Small intestine (tissue), 7 donors: ENCODE results near the gene COL27A1. TPM values are rescaled to one million over a fixed set of nuclear protein-coding genes. Genes with fewer than 3 reads are reported as not detected.

Source experiments
- DNase-seq, 2 donors: peaks; one replicate each; pipeline versions ENCODE4 v3.0.0 to v3.0.0-alpha.2; 2013
- FAIRE-seq: peaks from 2 replicates; lab custom pipeline; 2012; peaks lifted over from hg19 to GRCh38; lab: Jason Lieb, UNC
- H3K27ac ChIP-seq, 3 donors: one replicate each; pipeline ENCODE4 v1.5.1; 2013; ENCODE audit warnings: low read length in 2 of 3, mild to moderate bottlenecking in 2 of 3, control low read depth in 1 of 3, inconsistent platforms in 1 of 3, low read depth in 1 of 3, moderate library complexity in 1 of 3
- H3K27me3 ChIP-seq, 3 donors: one replicate each; pipeline ENCODE4 v1.6.1; 2013; ENCODE audit warnings: low read length in 3 of 3, inconsistent platforms in 1 of 3; ENCODE audit not compliant: control insufficient read depth in 3 of 3, insufficient read depth in 3 of 3
- H3K36me3 ChIP-seq, 3 donors: one replicate each; pipeline ENCODE4 v1.6.1; 2013; ENCODE audit warnings: low read length in 3 of 3, inconsistent platforms in 1 of 3, low read depth in 1 of 3, mild to moderate bottlenecking in 1 of 3, moderate library complexity in 1 of 3; ENCODE audit not compliant: control insufficient read depth in 3 of 3, insufficient read depth in 2 of 3
- H3K4me1 ChIP-seq, 3 donors: one replicate each; pipeline ENCODE4 v1.6.1; 2013; ENCODE audit warnings: low read length in 2 of 3, inconsistent platforms in 1 of 3, low read depth in 1 of 3, mild to moderate bottlenecking in 1 of 3, moderate library complexity in 1 of 3; ENCODE audit not compliant: control insufficient read depth in 3 of 3, insufficient read depth in 2 of 3
- H3K4me3 ChIP-seq, 3 donors: one replicate each; pipeline ENCODE4 v1.5.1; 2013; ENCODE audit warnings: low read length in 3 of 3, control low read depth in 1 of 3, inconsistent platforms in 1 of 3, low read depth in 1 of 3, mild to moderate bottlenecking in 1 of 3, moderate library complexity in 1 of 3
- H3K9me3 ChIP-seq, 2 donors: one replicate each; pipeline ENCODE4 v1.6.1; 2013; ENCODE audit warnings: low read depth in 1 of 2, low read length in 1 of 2; ENCODE audit not compliant: control insufficient read depth in 2 of 2, insufficient read depth in 1 of 2
- WGBS, 3 donors: extraction: QIAGEN DNeasy Blood & Tissue Kit; methylation state at CpG; one replicate each; pipeline ENCODE4 v1.1.7; 2013; 5-methylcytosine and 5-hydroxymethylcytosine counted together
- polyA plus RNA-seq, 4 donors: library from polyadenylated mRNA; stranded (reverse) in 3 of 4; unstranded in 1 of 4; fragments of 200-250 nt in 3 of 4; fragments of 120-200 nt in 1 of 4; gene quantifications; one replicate each; pipeline versions ENCODE4 v1.2.1 to v1.2.3, GENCODE V29; 2013
- donor health status: healthy with polysubstance abuse.
- donor health status: control.
- donor health status: control.
- donor health status: Bipolar disorder and iron deficiency.
- donor health status: healthy.

COL27A1 gene
- polyA plus RNA-seq, 4 donors: 0.45 to 123 (median 1.8) TPM

DNA sequence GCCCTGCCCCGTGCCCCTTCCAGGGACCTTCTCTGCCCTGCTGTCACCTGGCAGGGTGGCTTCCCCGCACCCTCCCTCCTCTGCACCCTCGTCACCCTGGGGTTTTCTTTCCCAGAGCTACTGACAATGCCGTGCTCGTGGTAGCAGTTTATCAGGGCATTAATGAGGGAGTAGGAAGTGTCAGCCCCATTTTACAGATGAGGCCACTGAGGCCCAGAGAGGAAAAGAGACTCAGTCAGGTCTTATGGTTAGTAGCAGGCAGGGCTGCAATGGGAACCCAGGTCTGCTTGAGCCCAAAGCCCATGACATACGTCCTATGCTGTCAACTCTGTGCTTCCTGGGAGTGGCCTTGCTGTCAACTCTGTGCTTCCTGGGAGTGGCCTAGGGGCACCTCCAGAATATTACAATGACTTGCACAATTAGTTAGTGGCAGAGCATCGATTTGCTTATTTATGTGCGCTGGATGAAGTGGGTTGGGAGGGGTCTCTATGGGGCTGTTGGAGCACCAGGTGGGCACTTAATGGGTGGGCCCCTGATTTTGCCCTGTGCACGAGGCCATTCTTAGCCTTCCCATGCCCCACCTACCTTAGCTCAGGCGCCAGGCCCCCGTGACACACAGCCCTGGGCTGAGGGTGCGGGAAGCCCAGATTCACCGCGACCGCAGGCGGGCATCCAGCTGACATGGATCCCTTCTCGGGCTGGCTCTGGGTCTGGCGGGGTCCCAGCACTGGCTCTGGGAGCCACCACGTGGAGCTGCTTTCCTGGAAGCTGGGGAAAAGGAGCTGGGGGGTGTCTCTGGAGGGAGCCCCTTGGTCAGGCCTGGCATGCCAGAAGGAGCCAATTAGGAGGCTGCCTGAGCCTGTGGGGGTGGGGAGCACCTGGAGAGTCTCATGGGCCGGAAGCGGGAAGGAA lies 85.6 kb downstream of the COL27A1 start:
- FAIRE-seq: no peak
- no peak for DNase-seq
- H3K27ac ChIP-seq: peak overlapping the region in 1 of 3 donors; percentile 81
- 80 to 88% (median 86%) methylated on average over 20 to 21 of the region's 21 CpGs for WGBS, 3 donors
- H3K4me1 ChIP-seq: peaks cover 0 to 27% (median 0%) of the 10 kb centered on the region in 3 donors
- H3K9me3 ChIP-seq: no peaks in the 10 kb centered on the region
- H3K4me3 ChIP-seq: no peak overlapping the region
- H3K36me3 ChIP-seq: peaks cover 0 to 84% (median 0%) of the 10 kb centered on the region in 3 donors
- H3K27me3 ChIP-seq: no peaks in the 10 kb centered on the region

DNA sequence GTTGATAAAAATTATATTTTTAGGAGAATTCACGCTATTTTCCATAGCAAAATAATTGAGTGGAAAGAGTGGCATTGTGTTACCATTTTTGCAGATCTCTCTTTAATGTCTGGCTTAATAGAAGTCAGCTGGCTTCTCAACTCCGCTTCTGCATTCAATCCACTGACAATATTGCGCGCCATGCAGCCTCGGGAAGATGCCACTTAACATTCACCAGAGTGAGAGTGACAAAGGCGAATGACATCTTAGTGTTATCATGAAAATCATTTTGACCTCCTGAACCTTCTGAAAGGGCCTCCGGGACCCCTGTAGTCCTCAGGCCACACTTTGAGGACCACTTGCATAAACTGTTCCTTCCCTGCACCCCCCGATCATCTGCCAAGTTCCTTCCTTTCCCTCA lies 87.5 kb downstream of the COL27A1 start:
- 79 to 85% (median 83%) methylated on average over 8 of the region's 8 CpGs for WGBS, 3 donors
- H3K27me3 ChIP-seq: no peaks in the 10 kb centered on the region
- FAIRE-seq: no peak
- H3K4me3 ChIP-seq: no peak overlapping the region
- H3K27ac ChIP-seq: no peak overlapping the region
- H3K9me3 ChIP-seq: no peaks in the 10 kb centered on the region
- peaks cover 0 to 27% (median 0%) of the 10 kb centered on the region in 3 donors for H3K4me1 ChIP-seq
- H3K36me3 ChIP-seq: peaks cover 0 to 76% (median 0%) of the 10 kb centered on the region in 3 donors
- DNase-seq: no peak

DNA sequence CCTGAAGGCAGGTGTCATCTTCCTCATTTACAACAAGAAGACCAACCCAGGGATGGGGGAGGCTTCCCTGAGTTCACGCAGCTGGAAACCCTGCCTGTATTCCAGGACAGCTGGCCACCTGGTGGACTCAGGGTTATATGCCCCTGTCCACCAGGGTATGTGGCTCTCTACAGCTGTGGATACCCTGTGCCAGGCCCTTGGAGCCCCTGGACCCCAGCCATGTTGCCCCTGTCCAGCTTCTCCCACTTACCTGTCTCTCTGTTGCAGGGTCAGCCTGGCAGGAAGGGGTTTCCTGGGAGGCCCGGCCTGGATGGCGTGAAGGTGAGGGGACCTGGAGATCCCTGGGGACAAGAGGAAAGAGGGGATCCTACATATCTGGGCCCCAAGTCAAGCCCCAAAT lies 87.9 kb downstream of the COL27A1 start:
- H3K27ac ChIP-seq: no peak overlapping the region
- FAIRE-seq: no peak
- H3K4me3 ChIP-seq: no peak overlapping the region
- peaks cover 0 to 26% (median 0%) of the 10 kb centered on the region in 3 donors for H3K4me1 ChIP-seq
- H3K27me3 ChIP-seq: no peaks in the 10 kb centered on the region
- WGBS, 3 donors: 81 to 90% (median 88%) methylated on average over 3 of the region's 3 CpGs
- no peak for DNase-seq
- no peaks in the 10 kb centered on the region for H3K9me3 ChIP-seq
- H3K36me3 ChIP-seq: peaks cover 0 to 77% (median 0%) of the 10 kb centered on the region in 3 donors

DNA sequence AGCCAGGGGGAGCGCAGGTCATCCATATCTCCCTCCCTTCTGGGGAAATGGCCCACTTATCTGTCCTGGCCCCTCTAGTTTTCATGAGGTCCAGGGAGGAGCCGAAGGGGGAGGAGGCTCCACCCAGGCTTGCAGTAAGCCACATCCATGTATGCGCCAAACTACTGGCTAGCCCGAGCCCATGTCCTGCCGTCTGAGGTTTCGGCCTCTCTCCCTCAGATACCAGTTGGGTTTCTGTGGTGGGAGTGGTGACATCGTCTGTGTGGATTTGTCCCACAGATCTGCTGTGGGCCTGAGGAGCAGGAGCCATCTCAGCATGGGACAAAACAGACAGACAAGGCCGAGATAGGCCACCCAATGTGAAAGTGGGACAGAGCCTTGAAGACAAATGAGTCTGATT lies 89.2 kb downstream of the COL27A1 start:
- Histone ChIP-seq H3K4me3 (no peak overlapping the region), H3K9me3 (no peaks in the 10 kb centered on the region), H3K36me3 (peaks cover 0 to 82% (median 0%) of the 10 kb centered on the region in 3 donors), H3K27ac (no peak overlapping the region), H3K4me1 (peaks cover 0 to 13% (median 0%) of the 10 kb centered on the region in 3 donors), H3K27me3 (no peaks in the 10 kb centered on the region)
- DNase-seq: no peak
- WGBS, 3 donors: 83 to 92% (median 86%) methylated on average over 8 of the region's 8 CpGs
- FAIRE-seq: no peak

DNA sequence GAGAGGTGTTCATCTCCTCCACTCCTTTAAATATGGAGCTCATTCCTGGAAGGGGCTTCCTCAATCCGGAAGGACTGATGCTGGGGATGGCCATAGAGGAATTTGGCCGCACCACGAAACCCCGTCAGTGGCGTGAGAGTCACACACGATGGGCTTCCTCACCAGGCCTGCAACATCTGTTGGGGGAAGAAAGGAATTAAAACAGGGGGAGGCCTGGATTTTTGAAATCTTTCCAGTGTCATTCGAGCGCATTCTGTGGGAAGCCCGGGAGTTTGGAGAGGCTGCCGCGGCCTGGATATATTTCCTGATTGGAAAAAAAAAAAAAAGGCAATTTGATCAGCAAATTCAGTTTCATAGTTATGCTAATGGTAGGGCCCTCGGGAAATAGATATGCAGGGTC lies 91.2 kb downstream of the COL27A1 start:
- FAIRE-seq (no peak), DNase-seq (no peak)
- no peak overlapping the region for H3K4me3 ChIP-seq
- H3K27me3 ChIP-seq: no peaks in the 10 kb centered on the region
- H3K36me3 ChIP-seq: peaks cover 0 to 78% (median 0%) of the 10 kb centered on the region in 3 donors
- H3K27ac ChIP-seq: no peak overlapping the region
- no peaks in the 10 kb centered on the region for H3K4me1 ChIP-seq
- no peaks in the 10 kb centered on the region for H3K9me3 ChIP-seq
- WGBS, 3 donors: 78 to 88% (median 81%) methylated on average over 12 of the region's 12 CpGs

DNA sequence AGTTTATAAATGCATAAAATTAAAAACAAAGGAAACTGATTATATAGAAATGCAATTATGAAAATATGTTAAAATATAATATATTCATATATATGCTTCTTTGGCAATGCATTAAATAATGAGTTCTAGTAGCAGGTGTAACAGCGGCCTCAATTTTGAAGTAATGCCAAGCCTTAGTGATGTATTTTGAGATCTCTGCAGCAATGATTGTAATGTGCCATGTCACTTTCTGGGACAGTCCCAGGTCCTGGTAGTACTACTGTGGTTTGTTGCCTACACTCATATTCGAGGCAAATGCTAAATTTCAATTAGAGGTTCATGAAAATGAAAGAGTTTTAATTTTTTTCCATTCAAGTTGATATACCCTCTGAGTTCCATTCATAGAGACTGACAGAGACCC lies 91.7 kb downstream of the COL27A1 start:
- Histone ChIP-seq H3K9me3 (no peaks in the 10 kb centered on the region), H3K36me3 (peaks cover 0 to 76% (median 0%) of the 10 kb centered on the region in 3 donors), H3K27me3 (no peaks in the 10 kb centered on the region), H3K4me3 (no peak overlapping the region), H3K4me1 (no peaks in the 10 kb centered on the region), H3K27ac (no peak overlapping the region)
- 72 to 82% (median 80%) methylated on average over 2 of the region's 2 CpGs for WGBS, 3 donors
- FAIRE-seq: no peak
- DNase-seq: no peak

DNA sequence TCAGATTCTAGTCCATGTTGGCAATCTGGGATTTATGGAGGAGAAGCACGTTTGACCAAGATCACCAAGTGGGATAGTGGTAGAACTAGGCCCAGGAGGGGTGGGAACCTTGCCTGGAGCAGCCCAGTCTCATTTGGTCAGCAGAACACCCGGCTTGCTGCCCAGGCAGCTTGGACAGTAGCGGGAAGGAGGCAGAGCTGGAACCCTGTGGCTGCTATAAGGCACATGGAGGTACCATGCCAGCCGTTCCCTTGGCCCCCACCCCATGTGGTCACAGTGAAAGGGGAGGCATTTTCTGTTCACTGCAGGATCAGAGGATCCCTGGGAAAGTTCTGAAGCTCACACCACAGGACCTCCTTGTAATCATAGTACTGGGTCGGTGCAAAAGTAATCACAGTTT lies 92.2 kb downstream of the COL27A1 start:
- Histone ChIP-seq H3K4me1 (no peaks in the 10 kb centered on the region), H3K27ac (no peak overlapping the region), H3K4me3 (no peak overlapping the region), H3K36me3 (peaks cover 0 to 76% (median 0%) of the 10 kb centered on the region in 3 donors), H3K9me3 (no peaks in the 10 kb centered on the region), H3K27me3 (no peaks in the 10 kb centered on the region)
- DNase-seq (no peak), FAIRE-seq (no peak)
- 80 to 87% (median 84%) methylated on average over 5 of the region's 5 CpGs for WGBS, 3 donors

DNA sequence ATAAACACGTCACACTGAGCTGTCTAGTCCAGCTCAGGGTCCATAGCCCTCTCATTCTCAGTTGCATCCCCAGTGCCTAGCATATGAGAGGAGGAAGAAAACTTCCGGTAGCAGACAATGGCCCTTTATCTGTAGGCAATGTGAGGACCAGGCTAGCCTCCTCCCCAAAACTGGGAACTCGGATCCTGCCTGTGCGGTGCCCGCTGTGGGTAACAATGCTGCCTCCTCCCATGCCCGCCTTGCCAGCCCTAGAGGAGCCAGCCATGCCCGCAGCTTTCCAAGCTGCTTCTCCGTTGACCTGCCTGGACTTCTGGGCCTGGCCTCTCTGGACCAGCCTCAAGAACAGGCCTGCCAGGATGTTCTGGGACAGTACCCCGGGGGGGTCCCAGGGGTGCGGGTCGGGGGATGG lies 93.0 kb downstream of the COL27A1 start:
- Histone ChIP-seq H3K4me1 (no peaks in the 10 kb centered on the region), H3K9me3 (no peaks in the 10 kb centered on the region), H3K36me3 (peaks cover 0 to 76% (median 0%) of the 10 kb centered on the region in 3 donors), H3K27ac (no peak overlapping the region), H3K4me3 (no peak overlapping the region), H3K27me3 (no peaks in the 10 kb centered on the region)
- 89 to 93% (median 93%) methylated on average over 11 of the region's 11 CpGs for WGBS, 3 donors
- FAIRE-seq (no peak), DNase-seq (no peak)
